TTC549 (cell line): ENCODE measurements around the gene UBE2N.

Experiments
- FAIRE-seq: peaks from 2 replicates; lab custom pipeline; 2012; peaks lifted over from hg19 to GRCh38; lab: Jason Lieb, UNC

Gene UBE2N, protein sequence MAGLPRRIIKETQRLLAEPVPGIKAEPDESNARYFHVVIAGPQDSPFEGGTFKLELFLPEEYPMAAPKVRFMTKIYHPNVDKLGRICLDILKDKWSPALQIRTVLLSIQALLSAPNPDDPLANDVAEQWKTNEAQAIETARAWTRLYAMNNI

DNA sequence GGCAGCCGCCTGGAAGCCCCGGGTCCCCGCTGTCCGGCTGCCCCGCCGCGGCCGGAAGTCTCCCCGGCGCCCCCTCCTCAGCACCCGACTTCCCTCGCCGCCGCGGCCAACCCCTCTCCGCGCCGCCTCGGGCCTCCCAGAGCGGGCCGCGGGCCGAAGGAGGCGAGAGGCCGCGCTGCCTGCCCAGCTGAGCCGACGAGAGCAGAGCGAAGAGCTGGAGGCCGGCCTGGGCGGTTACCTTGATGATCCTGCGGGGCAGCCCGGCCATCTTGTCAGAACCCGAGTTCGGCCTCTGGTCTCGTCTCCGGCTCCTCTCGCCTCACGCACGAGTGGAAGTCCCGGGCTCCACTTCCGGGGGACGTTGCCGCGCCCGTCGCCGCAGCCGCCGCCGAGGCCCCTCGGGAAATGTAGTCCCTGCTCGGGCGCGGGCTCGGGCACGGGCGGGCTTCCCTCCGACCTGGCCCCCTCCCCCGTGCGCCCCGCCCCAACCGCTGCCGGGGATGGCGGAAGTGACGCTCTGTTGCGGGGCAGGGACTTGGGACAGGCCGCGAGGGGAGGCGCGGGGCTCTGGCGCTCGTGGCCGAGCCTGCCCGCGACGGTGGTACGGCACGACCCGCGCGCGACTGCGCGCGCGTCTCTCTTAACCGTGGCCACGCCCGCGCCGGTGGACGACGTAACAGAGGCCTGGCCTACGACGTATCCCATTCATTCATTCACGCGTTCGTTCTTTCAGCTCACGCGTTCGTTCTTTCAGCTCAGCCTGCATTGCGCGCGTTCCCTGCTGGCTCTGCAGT lies at the start of gene UBE2N:
UBE2N (minus strand) TSS at position 331 of the 794 bp plus-strand sequence; CDS start at position 268, 63 bp downstream.
- FAIRE-seq = no peak

DNA sequence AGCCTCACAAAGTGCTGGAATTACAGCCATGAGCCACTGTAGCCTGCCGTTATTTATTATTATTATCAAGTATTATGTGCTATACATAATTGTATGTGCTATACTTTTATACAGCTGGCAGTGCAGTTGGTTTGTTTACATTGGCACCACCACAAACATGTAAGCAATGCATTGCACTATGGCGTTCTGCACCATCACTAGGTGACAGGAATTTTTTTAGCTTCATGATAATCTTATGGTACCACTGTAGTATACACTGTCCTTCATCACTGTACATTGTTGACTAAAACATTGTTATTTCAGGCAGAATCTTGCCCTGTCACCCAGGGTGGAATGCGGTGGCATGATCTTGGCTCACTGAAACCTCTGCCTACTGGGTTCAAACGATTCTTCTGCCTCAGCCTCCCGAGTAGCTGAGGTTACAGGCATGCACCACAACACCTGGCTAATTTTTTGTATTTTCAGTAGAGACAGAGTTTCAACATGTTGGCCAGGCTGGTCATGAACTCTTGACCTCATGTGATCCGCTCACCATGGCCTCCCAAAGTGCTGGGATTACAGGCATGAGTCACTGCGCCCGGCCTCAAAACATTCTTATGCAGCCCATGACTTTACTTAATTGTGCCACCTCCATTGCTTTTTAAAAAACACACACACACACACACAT lies 42.7 kb upstream of the UBE2N start:
- no peak for FAIRE-seq

- FAIRE-seq = no peak
Measured at GRCh38 chr12:93483151-93483807, 41.5 kb upstream of the UBE2N start.

DNA sequence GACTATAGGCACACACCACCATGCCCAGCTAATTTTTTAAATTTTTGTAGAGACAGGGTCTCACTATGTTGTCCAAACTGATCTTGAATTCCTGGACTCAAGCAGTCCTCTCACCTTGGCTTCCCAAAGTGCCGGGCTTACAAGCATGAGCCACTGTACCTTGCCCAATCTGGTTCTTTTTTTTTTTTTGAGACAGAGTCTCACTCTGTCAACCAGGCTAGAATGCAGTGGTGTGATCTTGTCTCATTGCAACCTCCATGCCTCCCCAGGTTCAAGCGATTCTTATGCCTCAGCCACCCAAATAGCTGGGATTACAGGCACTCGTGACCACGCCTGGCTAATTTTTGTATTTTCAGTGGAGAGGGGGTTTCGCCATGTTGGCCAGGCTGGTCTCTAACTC lies 41.0 kb upstream of the UBE2N start:
- no peak for FAIRE-seq

GRCh38 chr12:93476555-93476954 lies 34.8 kb upstream of the UBE2N start:
- no peak for FAIRE-seq

DNA sequence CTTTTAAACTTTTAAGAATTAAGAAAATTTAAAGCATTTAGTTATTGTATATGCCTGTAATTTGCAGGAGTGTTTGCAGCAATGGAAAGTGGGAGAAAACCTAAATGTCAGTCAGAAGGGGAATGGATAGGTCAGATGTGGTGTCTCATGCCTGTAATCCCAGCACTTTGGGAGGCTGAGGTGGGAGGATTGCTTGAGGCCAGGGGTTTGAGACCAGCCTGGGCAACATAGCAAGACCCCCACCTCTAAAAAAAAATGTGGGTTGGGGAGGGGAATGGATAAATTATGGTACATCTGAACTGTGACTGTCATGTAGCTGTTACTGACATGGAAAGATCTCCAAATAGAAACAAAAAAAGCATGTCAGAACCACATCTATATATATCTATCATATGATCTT lies 27.6 kb upstream of the UBE2N start:
- no peak for FAIRE-seq

DNA sequence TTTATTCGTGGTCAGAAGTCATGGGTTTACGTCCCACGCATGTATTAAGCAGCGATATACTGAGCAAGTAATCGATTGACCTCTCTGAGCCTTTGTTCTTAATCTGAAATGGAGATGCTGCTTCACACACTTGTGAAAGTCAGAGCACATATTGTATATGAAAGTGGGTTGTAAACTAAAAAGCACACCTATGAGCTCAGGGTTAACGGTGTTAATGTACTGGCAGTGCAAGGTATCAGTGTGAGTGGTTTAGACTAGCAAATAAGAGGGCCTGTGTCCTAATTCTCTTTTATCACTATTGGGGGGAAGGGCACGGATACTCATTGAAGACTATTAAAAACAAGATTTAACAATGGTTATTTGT lies 26.2 kb upstream of the UBE2N start:
- FAIRE-seq = no peak

- peak; percentile 3 for FAIRE-seq
Measured at GRCh38 chr12:93467351-93468007, 25.7 kb upstream of the UBE2N start, which contains the start of gene MRPL42. TSS of gene MRPL42 (plus strand) at chr12:93467514. CDS start at chr12:93469286, 1,772 bp downstream.

GRCh38 chr12:93466625-93467350 lies 25.0 kb upstream of the UBE2N start:
- FAIRE-seq = no peak

GRCh38 chr12:93465841-93466240 lies 24.1 kb upstream of the UBE2N start:
- FAIRE-seq = no peak

- FAIRE-seq = no peak
Measured at GRCh38 chr12:93461503-93461902, 19.8 kb upstream of the UBE2N start.

DNA sequence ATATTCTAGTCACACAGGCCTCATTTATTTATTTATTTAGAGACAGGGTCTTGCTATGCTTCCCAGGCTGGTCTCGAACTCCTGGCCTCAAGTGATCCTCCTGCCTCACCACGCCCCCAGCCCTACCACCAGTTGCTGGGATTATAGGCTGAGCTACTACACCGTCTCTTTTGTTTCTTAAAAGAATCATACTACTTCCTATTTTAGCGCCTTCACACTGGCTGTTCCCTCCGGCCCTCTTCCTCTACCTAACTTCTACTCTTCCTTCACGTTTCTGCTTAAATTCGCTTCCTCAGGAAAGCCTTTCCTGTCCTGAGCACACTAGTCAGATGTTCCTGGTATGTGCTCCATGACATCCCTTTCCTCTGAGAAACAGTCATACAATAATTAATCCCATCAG lies 19.2 kb upstream of the UBE2N start:
- no peak for FAIRE-seq

- FAIRE-seq = no peak
Measured at GRCh38 chr12:93460003-93460402, 18.3 kb upstream of the UBE2N start.

DNA sequence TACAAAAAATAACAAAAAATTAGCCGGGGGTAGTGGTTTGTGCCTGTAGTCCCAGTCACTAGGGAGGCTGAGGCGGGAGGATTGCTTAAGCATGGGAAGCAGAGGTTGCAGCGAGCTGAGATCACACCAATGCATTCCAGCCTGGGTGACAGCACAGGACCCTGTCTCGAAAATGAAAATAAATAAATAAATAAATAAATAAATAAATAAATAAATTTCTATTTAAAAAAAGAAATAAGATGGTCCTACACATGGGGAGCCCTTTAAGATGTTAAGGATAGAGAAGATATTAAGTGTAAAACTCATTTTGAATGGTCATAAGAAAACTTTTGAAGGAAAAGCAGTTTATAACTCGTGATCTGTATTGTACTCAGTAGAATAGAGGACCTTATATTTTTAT lies 17.4 kb upstream of the UBE2N start:
- no peak for FAIRE-seq

- FAIRE-seq = no peak
Measured at GRCh38 chr12:93456077-93456476, 14.3 kb upstream of the UBE2N start.

GRCh38 chr12:93453633-93454032 lies 11.9 kb upstream of the UBE2N start:
- FAIRE-seq = no peak

- no peak for FAIRE-seq
Measured at GRCh38 chr12:93451423-93452158, 9.8 kb upstream of the UBE2N start.

GRCh38 chr12:93449277-93449676 lies 7.5 kb upstream of the UBE2N start:
- no peak for FAIRE-seq

- FAIRE-seq = no peak
Measured at GRCh38 chr12:93448796-93449195, 7.0 kb upstream of the UBE2N start.

DNA sequence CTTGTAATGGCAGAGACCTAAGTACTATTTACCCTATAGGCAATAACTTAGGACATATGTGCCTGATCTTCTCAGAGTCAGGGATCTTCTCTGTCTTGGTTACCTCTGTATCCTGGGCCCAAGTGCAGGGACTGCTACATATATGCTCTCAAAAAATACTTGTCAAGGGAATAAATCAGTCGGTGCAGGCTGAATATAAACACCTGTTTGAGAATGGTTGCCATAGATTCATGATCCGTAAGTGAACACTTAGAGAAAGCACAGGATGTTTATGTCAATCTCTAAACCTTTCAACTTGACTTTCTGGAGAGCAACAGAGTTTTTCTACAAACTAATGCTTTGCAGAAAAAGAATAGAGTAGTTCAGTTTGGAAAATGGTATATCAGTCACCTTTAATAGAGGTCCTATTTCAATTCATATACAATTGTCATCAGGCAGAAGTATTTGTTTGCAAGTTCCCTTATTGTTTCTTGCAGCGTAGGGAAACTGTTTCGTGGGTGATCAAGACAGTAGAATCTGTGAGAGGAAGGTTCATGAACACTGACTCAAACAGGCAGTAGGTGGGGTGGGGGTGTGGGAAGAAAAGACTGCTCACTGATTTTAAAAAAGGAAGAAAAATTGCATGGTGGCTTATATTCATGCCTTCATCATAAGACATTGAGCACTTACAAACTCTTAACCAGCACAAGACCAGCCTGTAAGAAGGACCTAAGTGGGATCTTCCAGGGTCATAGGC lies 6.0 kb upstream of the UBE2N start:
- FAIRE-seq = no peak
